ENCODE data around the gene RASGRP1.

DNA sequence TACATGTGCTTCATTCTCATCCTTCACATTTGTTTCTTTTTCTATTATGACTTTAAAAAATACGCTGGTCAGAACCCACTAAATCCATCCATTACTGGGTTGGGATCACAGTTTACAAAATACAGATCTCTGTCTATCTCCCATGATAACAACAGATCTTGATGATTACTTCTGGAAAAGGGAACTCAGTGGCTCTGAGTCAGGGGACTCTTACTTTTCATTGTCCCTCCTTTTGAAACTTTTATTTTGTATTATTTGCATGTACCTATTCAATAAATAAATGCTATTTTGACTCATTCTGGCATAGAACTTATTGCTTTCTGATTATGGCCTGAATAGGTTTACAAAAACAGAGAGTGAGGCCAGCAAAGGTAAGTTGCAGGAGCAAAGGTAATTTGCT is 11.6 kb upstream of the RASGRP1 start:
- TF ChIP-seq POLR2A (IDR thresholded peaks at IDR 0.05): no peak
- TF ChIP-seq, protein P1, sequence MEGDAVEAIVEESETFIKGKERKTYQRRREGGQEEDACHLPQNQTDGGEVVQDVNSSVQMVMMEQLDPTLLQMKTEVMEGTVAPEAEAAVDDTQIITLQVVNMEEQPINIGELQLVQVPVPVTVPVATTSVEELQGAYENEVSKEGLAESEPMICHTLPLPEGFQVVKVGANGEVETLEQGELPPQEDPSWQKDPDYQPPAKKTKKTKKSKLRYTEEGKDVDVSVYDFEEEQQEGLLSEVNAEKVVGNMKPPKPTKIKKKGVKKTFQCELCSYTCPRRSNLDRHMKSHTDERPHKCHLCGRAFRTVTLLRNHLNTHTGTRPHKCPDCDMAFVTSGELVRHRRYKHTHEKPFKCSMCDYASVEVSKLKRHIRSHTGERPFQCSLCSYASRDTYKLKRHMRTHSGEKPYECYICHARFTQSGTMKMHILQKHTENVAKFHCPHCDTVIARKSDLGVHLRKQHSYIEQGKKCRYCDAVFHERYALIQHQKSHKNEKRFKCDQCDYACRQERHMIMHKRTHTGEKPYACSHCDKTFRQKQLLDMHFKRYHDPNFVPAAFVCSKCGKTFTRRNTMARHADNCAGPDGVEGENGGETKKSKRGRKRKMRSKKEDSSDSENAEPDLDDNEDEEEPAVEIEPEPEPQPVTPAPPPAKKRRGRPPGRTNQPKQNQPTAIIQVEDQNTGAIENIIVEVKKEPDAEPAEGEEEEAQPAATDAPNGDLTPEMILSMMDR (IDR thresholded peaks at IDR 0.05): no peak
